Transverse colon (tissue), 3 donors: ENCODE data around the gene MBP.

ENCODE experiments used
- CTCF ChIP-seq, 5 experiments: fragments of 200-600 bp in 3 of 5; fragments of 450-650 bp in 2 of 5; sonication (generic) in 3 of 5; IDR thresholded peaks; 1 replicate in 2 of 5; 2 replicates in 3 of 5; pipeline ENCODE4 v1.5.1; 2016 to 2017; ENCODE audit warnings: antibody characterized with exemption in 5 of 5, inconsistent platforms in 3 of 5, mild to moderate bottlenecking in 2 of 5, moderate library complexity in 1 of 5
- POLR2A ChIP-seq: fragments of 450-650 bp; IDR thresholded peaks from one replicate; pipeline ENCODE4 v1.6.1; 2016; ENCODE audit warnings: antibody characterized with exemption, mild to moderate bottlenecking, moderate library complexity

GRCh38 chr18:77021075-77021474 lies 111.5 kb downstream of the MBP start:
- TF ChIP-seq CTCF (IDR thresholded peaks at IDR 0.05) = no peak
- TF ChIP-seq POLR2A = no peak
